K562 (cell line): ENCODE measurements around the gene LCE7A. TPM values are rescaled to one million over a fixed set of nuclear protein-coding genes. Genes with fewer than 3 reads are reported as not detected.

Experiments
- ATAC-seq: fragments of 200-7000 bp; cut with Tn5 transposase; 3 replicates; pipeline ENCODE4 v1.9.1; 2020; ENCODE audit warnings: moderate library complexity
- BruUV-seq: library from RNA; stranded (reverse); fragments of 400-500 nt; replicated peaks from 2 replicates; lab custom pipeline; 2021; lab: Mats Ljungman, UMichigan
- CTCF ChIA-PET: fragments of 300-600 bp; formaldehyde crosslinking; extraction: SDS; loops from one replicate; lab custom pipeline; 2021; ENCODE audit warnings: low intra/inter-chr PET ratio; lab: Yijun Ruan, JAX
- POLR2A ChIA-PET: fragments of 300-600, 350-650 bp; sonication (Branson Sonifier 250); formaldehyde crosslinking; extraction: SDS; loops from one replicate; lab custom pipeline; 2021; ENCODE audit warnings: antibody characterized with exemption, inconsistent platforms; lab: Yijun Ruan, JAX
- DNase-seq, 4 experiments: peaks; one replicate each; pipeline versions ENCODE4 v3.0.0 to v3.0.0-alpha.2; 2011 to 2018; ENCODE audit warnings: low spot score in 3 of 4, mixed read lengths in 3 of 4; ENCODE audit errors: extremely low read depth in 1 of 4
- FAIRE-seq: peaks from 2 replicates; lab custom pipeline; 2011; peaks lifted over from hg19 to GRCh38; lab: Jason Lieb, UNC
- H2AFZ ChIP-seq: 2 replicates; pipeline ENCODE4 v1.6.0; 2011; ENCODE audit warnings: low read depth, low read length, control low read depth, inconsistent platforms
- H3K27ac ChIP-seq: fragments of 200-600 bp; 3 replicates; pipeline ENCODE4 v1.8.0; 2011; ENCODE audit warnings: low read depth, mild to moderate bottlenecking, control low read depth, inconsistent platforms, low read length, moderate library complexity, mixed read lengths; ENCODE audit errors: extremely low read depth
- H3K27me3 ChIP-seq, 2 experiments: fragments of 300-600 bp in 1 of 2; 2 replicates in 1 of 2; 3 replicates in 1 of 2; pipeline versions ENCODE4 v1.6.0 to v1.8.0; 2011; ENCODE audit warnings: inconsistent platforms in 2 of 2, low read length in 2 of 2, mild to moderate bottlenecking in 1 of 2, mixed read lengths in 1 of 2, moderate library complexity in 1 of 2; ENCODE audit not compliant: control insufficient read depth in 2 of 2, insufficient read depth in 2 of 2
- H3K36me3 ChIP-seq: fragments of 300-600 bp; 3 replicates; pipeline ENCODE4 v1.8.0; 2011; ENCODE audit warnings: mild to moderate bottlenecking, low read length, inconsistent platforms; ENCODE audit not compliant: control insufficient read depth, insufficient read depth
- H3K4me1 ChIP-seq, 2 experiments: fragments of 200-600 bp in 1 of 2; replicated peaks in 1 of 2; 2 replicates in 1 of 2; 3 replicates in 1 of 2; pipeline versions ENCODE4 v1.5.1 to v1.8.0; 2011; ENCODE audit warnings: inconsistent platforms in 2 of 2, low read length in 2 of 2, mild to moderate bottlenecking in 1 of 2, mixed read lengths in 1 of 2, moderate library complexity in 1 of 2; ENCODE audit not compliant: control insufficient read depth in 2 of 2, insufficient read depth in 2 of 2
- H3K4me2 ChIP-seq: 2 replicates; pipeline ENCODE4 v1.6.1; 2011; ENCODE audit warnings: low read length, control low read depth, inconsistent platforms, mixed read lengths; ENCODE audit not compliant: insufficient read depth
- H3K4me3 ChIP-seq: fragments of 200-600 bp; sonication (generic), shearing (Covaris generic); 2 replicates; pipeline ENCODE4 v1.5.1; 2016; ENCODE audit warnings: control low read depth, inconsistent platforms
- H3K79me2 ChIP-seq: fragments of 200-600 bp; 3 replicates; pipeline ENCODE4 v1.8.0; 2011; ENCODE audit warnings: low read length, inconsistent platforms; ENCODE audit not compliant: control insufficient read depth, insufficient read depth
- H3K9ac ChIP-seq, 2 experiments: 2 replicates each; pipeline versions ENCODE4 v1.6.0 to v1.6.1; 2011; ENCODE audit warnings: low read depth in 2 of 2, low read length in 2 of 2, control low read depth in 1 of 2, inconsistent platforms in 1 of 2, mild to moderate bottlenecking in 1 of 2, mixed read lengths in 1 of 2; ENCODE audit not compliant: insufficient read depth in 1 of 2
- H3K9me1 ChIP-seq: one replicate; pipeline ENCODE4 v1.6.0; 2011; ENCODE audit warnings: inconsistent platforms, mild to moderate bottlenecking, low read length, moderate library complexity; ENCODE audit not compliant: control insufficient read depth, insufficient read depth
- H3K9me3 ChIP-seq: replicated peaks from 2 replicates; pipeline ENCODE4 v1.5.1; 2011; ENCODE audit warnings: low read depth, low read length, inconsistent platforms; ENCODE audit not compliant: control insufficient read depth, insufficient read depth
- H4K20me1 ChIP-seq: replicated peaks from 2 replicates; pipeline ENCODE4 v1.6.1; 2011; ENCODE audit warnings: low read length, inconsistent platforms, mixed read lengths; ENCODE audit not compliant: control insufficient read depth, insufficient read depth
- ETV1 ChIP-seq: fragments of 450-650 bp; conservative IDR thresholded peaks from 2 replicates; pipeline ENCODE4 v1.6.1; 2016; ENCODE audit warnings: missing genetic modification characterization, control low read depth, low read depth, missing compliant biosample characterization
- NFE2L1 ChIP-seq: fragments of 450-650 bp; IDR thresholded peaks from 2 replicates; pipeline ENCODE4 v1.6.1; 2016; ENCODE audit warnings: missing genetic modification characterization, low read depth, mild to moderate bottlenecking, missing compliant biosample characterization, moderate library complexity, borderline replicate concordance
- PKNOX1 ChIP-seq: fragments of 450-650 bp; IDR thresholded peaks from 2 replicates; pipeline ENCODE4 v1.6.1; 2016
- YY1 ChIP-seq, 3 experiments: IDR thresholded peaks; 2 replicates each; pipeline ENCODE4 v1.6.1; 2011; ENCODE audit warnings: low read length in 2 of 3, mild to moderate bottlenecking in 2 of 3, moderate library complexity in 2 of 3, borderline replicate concordance in 1 of 3, control low read depth in 1 of 3, low read depth in 1 of 3; ENCODE audit not compliant: insufficient read depth in 3 of 3, insufficient replicate concordance in 2 of 3, control insufficient read depth in 1 of 3, insufficient read length in 1 of 3; ENCODE audit errors: extremely low read depth in 1 of 3
- ZKSCAN1 ChIP-seq: fragments of 150-350 bp; IDR thresholded peaks from 2 replicates; pipeline ENCODE4 v1.6.1; 2016; ENCODE audit warnings: low read depth, low read length
- ZNF76 ChIP-seq: fragments of 250-450 bp; sonication (Bioruptor Pico); IDR thresholded peaks from 2 replicates; pipeline ENCODE4 v1.4.0; 2020; ENCODE audit warnings: mild to moderate bottlenecking, moderate library complexity, borderline replicate concordance
- WGBS: fragments of 100-300 bp; shearing (Covaris generic); methylation state at CpG from one replicate; pipeline ENCODE4 v1.1.6; 2016; ENCODE audit warnings: low coverage, mixed read lengths; ENCODE audit not compliant: insufficient coverage; ENCODE audit errors: missing lambda C conversion rate; 5-methylcytosine and 5-hydroxymethylcytosine counted together
- in situ Hi-C: fragments of 300-500 bp; cut with MboI; formaldehyde crosslinking; loops from 4 replicates; pipeline ENCODE4 v1.15.0; 2018; ENCODE audit warnings: inconsistent platforms, mixed read lengths
- intact Hi-C: fragments of 100-400 bp; cut with micrococcal nuclease; formaldehyde crosslinking; loops from 2 replicates; pipeline ENCODE4 v1.14.2; 2022
- polyA plus RNA-seq, 8 experiments: library from polyadenylated mRNA; depleted of rRNA in 4 of 8; stranded (reverse) in 5 of 8; unstranded in 3 of 8; fragments of >200 nt; fragmentation: Nextera tagmentation in 2 of 8; fragmentation: Illumina TruSeq in 1 of 8; extraction: Ambion mirVana in 2 of 8; extraction: Trizol in 1 of 8; gene quantifications; 2 replicates each; pipeline versions ENCODE4 v1.2.1 to v1.2.3, GENCODE V29; 2011 to 2014; ENCODE audit warnings: inconsistent platforms in 1 of 8, missing spikeins in 1 of 8
- total RNA-seq, 7 experiments: library from RNA; depleted of rRNA in 6 of 7; stranded (reverse); fragments of >200 nt in 6 of 7; fragmentation: Illumina TruSeq in 2 of 7; extraction: Trizol in 2 of 7; gene quantifications; 2 replicates each; pipeline versions ENCODE4 v1.2.1 to v1.2.3, GENCODE V29; 2011 to 2021; ENCODE audit warnings: low replicate concordance in 1 of 7

Gene LCE7A
- total and polyA plus RNA-seq, 9 of the 15 experiments (the other 6 are each of a cell fraction or from before 2014, with no cell fraction given): not detected

- no peak for TF ChIP-seq YY1 (IDR thresholded peaks at IDR 0.05; ENCODE audit: borderline replicate concordance in 1 of 3, control insufficient read depth in 1 of 3, extremely low read depth in 1 of 3, insufficient read depth in 3 of 3, insufficient read length in 1 of 3, insufficient replicate concordance in 2 of 3, low read depth in 1 of 3, low read length in 2 of 3)
- TF ChIP-seq, all 486 proteins: peak for 0
Measured at GRCh38 chr1:152899027-152899426, 39.2 kb downstream of the LCE7A start (continued).

GRCh38 chr1:152899883-152900282 is 40.1 kb downstream of the LCE7A start:
- BruUV-seq: no TSS peak
- ATAC-seq (no peak), FAIRE-seq (no peak), DNase-seq (no peak)
- in situ Hi-C loops (no loop called here), intact Hi-C loops (no loop called here)
- no peaks in the 10 kb centered on the region for H3K36me3 ChIP-seq
- H4K20me1 ChIP-seq: no peaks in the 10 kb centered on the region
- H3K4me1 ChIP-seq: no peaks in the 10 kb centered on the region
- no peak overlapping the region for H3K27ac ChIP-seq
- no peak overlapping the region for H3K4me3 ChIP-seq
- H3K9ac ChIP-seq: no peak overlapping the region
- POLR2A ChIA-PET: no interaction called here
- no peak overlapping the region for H3K4me2 ChIP-seq
- WGBS: 0% methylated on average over 2 of the region's 2 CpGs
- TF ChIP-seq ETV1 (tag) (no peak), PKNOX1 (no peak), ZNF76 (CRISPR knock-in tag) (no peak), ZKSCAN1 (no peak), NFE2L1 (tag) (no peak)
- no peaks in the 10 kb centered on the region for H3K79me2 ChIP-seq
- H3K27me3 ChIP-seq: no peaks in the 10 kb centered on the region
- no peak overlapping the region for H2AFZ ChIP-seq
- H3K9me3 ChIP-seq: no peaks in the 10 kb centered on the region
- CTCF ChIA-PET: no interaction called here
- H3K9me1 ChIP-seq: no peaks in the 10 kb centered on the region
